ENCODE measurements around the gene CYBC1. TPM values are rescaled to one million over a fixed set of nuclear protein-coding genes. Genes with fewer than 3 reads are reported as not detected.

CYBC1 gene
- total RNA-seq, 1 experiment from 2014 or later, result 84.5 TPM

DNA sequence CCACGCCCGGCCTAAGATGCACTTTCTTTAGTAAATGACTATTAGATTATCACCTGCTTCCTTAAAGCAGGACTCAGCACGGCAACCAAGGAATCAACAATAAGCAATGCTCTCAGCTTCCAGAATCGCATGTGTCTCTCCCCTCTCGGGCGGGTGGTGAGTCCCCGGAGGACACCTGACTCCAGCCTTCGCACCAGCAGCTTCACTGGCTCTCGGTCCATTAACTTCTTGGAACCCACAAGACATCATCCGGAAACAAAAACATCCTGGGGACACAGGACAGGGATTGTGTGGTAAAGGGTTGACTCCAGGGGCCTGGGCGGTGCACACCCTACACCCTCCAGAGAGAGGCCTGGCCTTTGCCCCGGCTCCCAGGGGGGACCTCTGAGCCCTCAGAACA, 56.3 kb downstream of the CYBC1 start:
- Histone ChIP-seq H3K36me3 (peaks cover 2% of the 10 kb centered on the region), H3K27me3 (no peaks in the 10 kb centered on the region), H3K4me3 (no peak overlapping the region), H3K9me3 (no peaks in the 10 kb centered on the region)
- DNase-seq, result no peak

DNA sequence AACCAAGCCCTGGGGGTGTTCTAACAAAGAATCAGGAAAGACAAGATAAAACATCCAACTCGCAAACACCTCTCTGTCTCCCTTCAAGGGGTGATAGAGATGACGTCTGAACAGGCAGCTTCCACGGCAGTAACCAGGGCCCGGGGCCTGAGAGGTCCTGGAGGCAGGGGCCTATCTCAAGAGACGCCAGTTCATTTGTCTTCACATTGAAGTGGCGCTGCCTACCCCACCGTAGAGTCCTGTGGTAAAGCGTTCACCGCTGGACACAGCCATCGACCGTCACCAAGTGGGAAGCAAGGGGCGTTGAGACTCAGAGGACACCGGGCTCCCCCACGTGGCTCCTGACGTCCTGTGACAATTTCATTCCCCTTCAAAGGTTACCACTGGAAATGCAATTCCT, 57.6 kb downstream of the CYBC1 start:
- DNase-seq, result no peak
- H3K27me3 ChIP-seq, result no peaks in the 10 kb centered on the region
- H3K9me3 ChIP-seq, result no peaks in the 10 kb centered on the region
- peaks cover 2% of the 10 kb centered on the region for H3K36me3 ChIP-seq
- no peak overlapping the region for H3K4me3 ChIP-seq

Other genes starting within 250 kb of the CYBC1 start
- gene CCDC57, start 237.9 kb downstream of the CYBC1 start, total RNA-seq (2014; rRNA removed; shearing (Covaris generic); ENCODE audit: low replicate concordance), result 6.9 and 8.2 TPM in 2 replicates
- 529 and 652 TPM in 2 replicates for gene SLC16A3, start 221.7 kb downstream of the CYBC1 start, total RNA-seq (2014; rRNA removed; shearing (Covaris generic); ENCODE audit: low replicate concordance)
- 60.2 and 104 TPM in 2 replicates for gene CSNK1D, start 177.1 kb downstream of the CYBC1 start, total RNA-seq (2014; rRNA removed; shearing (Covaris generic); ENCODE audit: low replicate concordance)
- gene CD7, start 133.1 kb downstream of the CYBC1 start, total RNA-seq (2014; rRNA removed; shearing (Covaris generic); ENCODE audit: low replicate concordance), result not detected in 2 replicates
- 2.7 and 25.9 TPM in 2 replicates for gene SECTM1, start 117.0 kb downstream of the CYBC1 start, total RNA-seq (2014; rRNA removed; shearing (Covaris generic); ENCODE audit: low replicate concordance)
- gene TEX19, start 91.5 kb downstream of the CYBC1 start, total RNA-seq (2014; rRNA removed; shearing (Covaris generic); ENCODE audit: low replicate concordance), result 2.3 TPM in 1 of 2 replicates, not detected in the other
- gene UTS2R, start 79.0 kb downstream of the CYBC1 start, total RNA-seq (2014; rRNA removed; shearing (Covaris generic); ENCODE audit: low replicate concordance), result not detected in 2 replicates
- gene HEXD, start 32.4 kb downstream of the CYBC1 start, total RNA-seq (2014; rRNA removed; shearing (Covaris generic); ENCODE audit: low replicate concordance), result 12.1 and 15.3 TPM in 2 replicates
- 21.2 and 33.7 TPM in 2 replicates for gene OGFOD3, start 32.2 kb downstream of the CYBC1 start, total RNA-seq (2014; rRNA removed; shearing (Covaris generic); ENCODE audit: low replicate concordance)
- 15.8 and 33.7 TPM in 2 replicates for gene NARF, start 8.0 kb upstream of the CYBC1 start, total RNA-seq (2014; rRNA removed; shearing (Covaris generic); ENCODE audit: low replicate concordance)
- gene FOXK2, start 69.0 kb upstream of the CYBC1 start, total RNA-seq (2014; rRNA removed; shearing (Covaris generic); ENCODE audit: low replicate concordance), result 42.6 and 48.5 TPM in 2 replicates
- gene WDR45B, start 197.7 kb upstream of the CYBC1 start, total RNA-seq (2014; rRNA removed; shearing (Covaris generic); ENCODE audit: low replicate concordance), result 110 and 119 TPM in 2 replicates
- 11.1 and 11.6 TPM in 2 replicates for gene RAB40B, start 247.9 kb upstream of the CYBC1 start, total RNA-seq (2014; rRNA removed; shearing (Covaris generic); ENCODE audit: low replicate concordance)